Spleen (tissue), 7 donors: ENCODE measurements around the gene LARP4.

Experiments
- CTCF ChIP-seq, 11 experiments: fragments of 200-600 bp in 7 of 11; fragments of 450-650 bp in 4 of 11; sonication (generic) in 4 of 11; IDR thresholded peaks in 8 of 11; conservative IDR thresholded peaks in 3 of 11; 1 replicate in 7 of 11; 2 replicates in 4 of 11; pipeline versions ENCODE4 v1.4.0 to v1.8.0; 2016 to 2021; ENCODE audit warnings: antibody characterized with exemption in 11 of 11, inconsistent platforms in 4 of 11, mild to moderate bottlenecking in 1 of 11
- POLR2A ChIP-seq, 3 donors: fragments of 450-650 bp; IDR thresholded peaks; one replicate each; pipeline ENCODE4 v1.5.1; 2017; ENCODE audit warnings: antibody characterized with exemption in 3 of 3, mild to moderate bottlenecking in 1 of 3
- donor health status: DM: no; HTN: no; CAD: no; lungs with moderate emphysema.
- donor health status: DM: no; HTN: no; CAD: no.
- donor health status: DM: no; HTN: no; CAD: no.

GRCh38 chr12:50400638-50401499 lies at the start of gene LARP4:
- peak in 1 of 11 experiments; percentile 15 for TF ChIP-seq CTCF (IDR thresholded peaks at IDR 0.05 in 8 of 11, conservative IDR thresholded peaks at IDR 0.05 in 3 of 11)
- TF ChIP-seq POLR2A (IDR thresholded peaks at IDR 0.05), result peak in 2 of 3 donors; percentile 69 to 77
